H1 (cell line): ENCODE data around the gene C19orf53. TPM values are rescaled to one million over a fixed set of nuclear protein-coding genes. Genes with fewer than 3 reads are reported as not detected.

ENCODE experiments used
- BRCA1 ChIP-seq: IDR thresholded peaks from 2 replicates; pipeline ENCODE4 v1.6.1; 2012; ENCODE audit warnings: low read depth, low read length, improper control_type of control experiment
- CBX5 ChIP-seq: fragments of 300-800, 300-1000 bp; sonication (generic); IDR thresholded peaks from 2 replicates; pipeline ENCODE4 v1.7.1; 2016; ENCODE audit warnings: antibody characterized with exemption, low read length, low read depth
- E2F6 ChIP-seq: IDR thresholded peaks from 2 replicates; pipeline ENCODE4 v1.6.1; 2012; ENCODE audit warnings: inconsistent platforms
- EZH2 ChIP-seq: fragments of 200-600 bp; sonication (generic); IDR thresholded peaks from 2 replicates; pipeline ENCODE4 v1.7.1; 2012; ENCODE audit warnings: low read depth, mild to moderate bottlenecking, moderate library complexity, low read length, inconsistent platforms; ENCODE audit not compliant: severe bottlenecking
- GTF2F1 ChIP-seq: IDR thresholded peaks from 2 replicates; pipeline ENCODE4 v1.6.1; 2012; ENCODE audit warnings: low read depth, low read length, improper control_type of control experiment, borderline replicate concordance
- KDM1A ChIP-seq: fragments of 200-600, 300-600 bp; sonication (generic); IDR thresholded peaks from 2 replicates; pipeline ENCODE4 v1.7.1; 2016; ENCODE audit warnings: mild to moderate bottlenecking, low read length, borderline replicate concordance
- KDM4A ChIP-seq: IDR thresholded peaks from one replicate; pipeline ENCODE4 v1.7.1; 2012; ENCODE audit warnings: low read depth, mild to moderate bottlenecking, moderate library complexity, low read length, inconsistent platforms; ENCODE audit not compliant: severe bottlenecking
- PHF8 ChIP-seq: fragments of 200-600 bp; sonication (generic); conservative IDR thresholded peaks from 2 replicates; pipeline ENCODE4 v1.7.1; 2012; ENCODE audit warnings: low read depth, mild to moderate bottlenecking, inconsistent platforms, low read length, moderate library complexity
- POLR2AphosphoS5 ChIP-seq: IDR thresholded peaks from 2 replicates; pipeline ENCODE4 v1.6.1; 2011; ENCODE audit warnings: low read depth, low read length
- RAD21 ChIP-seq, 2 experiments: IDR thresholded peaks in 1 of 2; conservative IDR thresholded peaks in 1 of 2; 2 replicates each; pipeline ENCODE4 v1.6.1; 2011; ENCODE audit warnings: low read depth in 2 of 2, low read length in 2 of 2, improper control_type of control experiment in 1 of 2, inconsistent platforms in 1 of 2, mild to moderate bottlenecking in 1 of 2, moderate library complexity in 1 of 2
- SIN3A ChIP-seq, 2 experiments: IDR thresholded peaks in 1 of 2; conservative IDR thresholded peaks in 1 of 2; 2 replicates each; pipeline ENCODE4 v1.6.1; 2011 to 2012; ENCODE audit warnings: low read length in 2 of 2, improper control_type of control experiment in 1 of 2, low read depth in 1 of 2, mild to moderate bottlenecking in 1 of 2
- SP1 ChIP-seq: IDR thresholded peaks from 2 replicates; pipeline ENCODE4 v1.6.1; 2011; ENCODE audit warnings: low read depth, low read length
- TBP ChIP-seq: IDR thresholded peaks from 2 replicates; pipeline ENCODE4 v1.6.1; 2011; ENCODE audit warnings: low read depth, low read length, improper control_type of control experiment
- USF2 ChIP-seq: IDR thresholded peaks from 2 replicates; pipeline ENCODE4 v1.6.1; 2011; ENCODE audit warnings: low read length, improper control_type of control experiment
- YY1 ChIP-seq: IDR thresholded peaks from 2 replicates; pipeline ENCODE4 v1.6.1; 2011; ENCODE audit warnings: low read depth, mild to moderate bottlenecking, low read length
- ZNF274 ChIP-seq: IDR thresholded peaks from 2 replicates; pipeline ENCODE4 v1.7.0; 2012; ENCODE audit warnings: low read length, borderline replicate concordance; ENCODE audit errors: extremely low read depth
- polyA plus RNA-seq, 7 experiments: library from polyadenylated mRNA; depleted of rRNA in 3 of 7; stranded (reverse) in 5 of 7; unstranded in 2 of 7; fragments of >200 nt in 5 of 7; fragments of 200-250 nt in 2 of 7; gene quantifications; 1 replicate in 5 of 7; 2 replicates in 1 of 7; 4 replicates in 1 of 7; pipeline versions ENCODE4 v1.2.1 to v1.2.3, GENCODE V29; 2011 to 2013; ENCODE audit warnings: missing spikeins in 2 of 7, mixed read lengths in 2 of 7
- total RNA-seq: library from RNA; stranded (reverse); fragmentation: NEBNext Ultra II Directional; extraction: Animal tissue kit (Norgen Biotek cat#: 25700); gene quantifications from 2 replicates; pipeline ENCODE4 v1.2.1, GENCODE V29; 2021

Gene C19orf53
- total and polyA plus RNA-seq, 2 of the 8 experiments (the other 6 are each of a cell fraction or from before 2014, with no cell fraction given): 104 to 169 TPM

- TF ChIP-seq SIN3A (conservative IDR thresholded peaks at IDR 0.05 in 1 of 2, IDR thresholded peaks at IDR 0.05 in 1 of 2; ENCODE audit: low read depth in 1 of 2, low read length in 2 of 2) (0 out of 4 replicates have a peak, but pooled peaks of 1 of the 2 experiments have one; percentile 32), KDM4A (peak; percentile 37), GTF2F1 (no peak), SP1 (peak; percentile 75; the same call in 1 of the 2 replicates), TBP (peak; percentile 69), ZNF274 (no peak), POLR2AphosphoS5 (peak; percentile 80), PHF8 (peak; percentile 70), CBX5 (no peak), E2F6 (peak; percentile 95), USF2 (no peak), RAD21 (IDR thresholded peaks at IDR 0.05 in 1 of 2, conservative IDR thresholded peaks at IDR 0.05 in 1 of 2; ENCODE audit: low read depth in 2 of 2, low read length in 2 of 2) (peak in 1 of 2 experiments; percentile 4; a peak in 1 of 4 replicates), EZH2 (no peak), KDM1A (no peak), BRCA1 (no peak), YY1 (no peak)
These were observed 43.5 kb downstream of the C19orf53 start (continued) for GRCh38 chr19:13817615-13818371.
